ENCODE measurements around the gene KRTAP4-1.
"Not testable (repeated sequence)": the region's sequence is repeated elsewhere in the genome, so short reads cannot be mapped to it uniquely, and the experiment has no call there.

The KRTAP4-1 gene

GRCh38 chr17:41168121-41168520, 16.6 kb downstream of the KRTAP4-1 start, which contains the start of gene KRTAP4-3:
Gene KRTAP4-3, minus strand, starts transcription at chr17:41168221. Its CDS starts 49 bp downstream, at chr17:41168172.
- DNase-seq, result no peak

DNA sequence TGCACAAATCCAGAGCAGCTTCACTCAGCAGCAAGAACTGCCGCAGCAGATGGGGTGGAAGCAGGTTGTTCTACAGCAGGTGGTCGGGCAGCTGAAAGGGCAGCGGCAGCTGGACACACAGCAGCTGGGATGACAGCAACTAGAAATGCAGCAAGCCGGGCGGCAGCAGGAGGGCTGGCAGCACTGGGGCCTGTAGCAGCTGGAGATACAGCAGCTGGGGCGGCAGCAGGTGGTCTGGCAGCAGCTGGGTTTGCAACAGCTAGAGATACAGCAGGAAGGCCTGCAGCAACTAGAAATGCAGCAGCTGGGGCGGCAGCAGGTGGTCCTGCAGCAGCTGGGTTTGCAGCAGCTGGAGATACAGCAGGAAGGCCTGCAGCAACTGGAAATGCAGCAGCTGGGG, 17.1 kb downstream of the KRTAP4-1 start:
- no peak for DNase-seq

DNA sequence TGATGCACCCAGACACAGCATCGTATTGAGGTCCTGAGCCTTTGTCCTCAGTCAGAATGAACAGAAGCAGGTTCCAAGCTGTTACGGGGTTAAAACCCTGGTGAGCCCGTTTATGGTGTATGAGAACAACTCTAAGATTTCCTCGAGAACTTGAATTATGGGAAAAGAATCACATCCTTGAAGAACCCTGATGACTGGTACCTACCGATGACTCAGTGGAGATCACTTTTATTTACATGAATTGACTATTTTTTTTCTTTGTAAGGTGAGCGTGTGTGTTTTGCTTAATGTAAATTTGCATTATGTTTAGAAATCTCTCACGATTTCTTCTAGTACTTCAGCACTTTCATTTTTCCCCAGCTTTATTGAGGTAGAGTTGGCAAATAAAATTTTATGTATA, 20.9 kb downstream of the KRTAP4-1 start:
- DNase-seq, result no peak

DNA sequence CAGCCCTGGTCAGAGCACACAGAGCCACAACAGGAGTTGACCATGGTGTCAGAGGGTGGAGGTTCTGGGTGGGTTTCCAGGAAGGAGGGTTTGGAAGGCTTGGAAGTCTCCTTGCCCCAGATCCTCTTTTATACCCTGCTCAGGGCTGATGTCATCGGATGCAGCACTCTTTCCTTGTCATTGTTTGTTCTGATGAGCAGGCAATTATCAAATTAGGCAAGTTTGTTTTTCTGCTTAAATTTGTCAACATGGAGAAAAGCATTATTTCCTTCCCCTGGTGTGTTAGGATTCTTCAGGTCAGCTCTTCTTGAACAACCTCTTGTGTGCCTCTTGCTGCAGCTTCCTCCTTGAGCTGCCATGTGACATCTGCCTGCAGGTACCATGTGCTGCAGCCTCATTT, 24.1 kb downstream of the KRTAP4-1 start, which contains the start of gene KRTAP4-4:
KRTAP4-4 (minus strand) TSS at position 101 of the 400 bp plus-strand sequence; CDS start at position 44, 57 bp downstream.
- DNase-seq, result no peak

GRCh38 chr17:41160190-41160589, 24.5 kb downstream of the KRTAP4-1 start:
- not testable (repeated sequence) for DNase-seq

DNA sequence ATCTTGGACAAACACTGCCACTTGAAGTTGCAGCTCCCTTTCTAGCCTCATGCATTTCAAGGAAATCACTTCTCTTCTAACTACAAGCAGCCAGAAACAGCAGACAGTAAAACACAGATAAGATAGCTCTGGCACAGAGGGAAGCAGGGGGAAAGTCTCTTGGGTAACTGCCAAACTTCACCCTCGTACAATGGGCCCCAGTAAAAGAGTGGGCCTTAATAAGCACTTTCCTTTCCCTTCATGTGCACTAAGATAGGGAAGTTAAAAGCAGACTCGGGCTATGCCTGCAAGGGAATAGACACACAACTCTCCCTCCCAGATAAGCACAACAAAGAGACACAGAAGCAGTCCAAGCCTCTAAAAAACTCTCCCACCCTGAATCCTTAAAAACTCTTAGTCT, 30.9 kb downstream of the KRTAP4-1 start:
- DNase-seq, result no peak

GRCh38 chr17:41151525-41151924, 33.2 kb downstream of the KRTAP4-1 start:
- DNase-seq, result no peak

- no peak for DNase-seq
These were observed 34.7 kb downstream of the KRTAP4-1 start for GRCh38 chr17:41150026-41150425.

GRCh38 chr17:41149652-41149985, 35.1 kb downstream of the KRTAP4-1 start, which contains the start of gene KRTAP4-5:
Gene KRTAP4-5, minus strand, starts transcription at chr17:41149825. Its CDS starts 58 bp downstream, at chr17:41149767.
- no peak for DNase-seq

GRCh38 chr17:41148971-41149651, 35.6 kb downstream of the KRTAP4-1 start:
- not testable (repeated sequence) for DNase-seq

- DNase-seq, result no peak
These were observed 37.0 kb downstream of the KRTAP4-1 start for GRCh38 chr17:41147531-41148204.

GRCh38 chr17:41145261-41145660, 39.5 kb downstream of the KRTAP4-1 start:
- no peak for DNase-seq

DNA sequence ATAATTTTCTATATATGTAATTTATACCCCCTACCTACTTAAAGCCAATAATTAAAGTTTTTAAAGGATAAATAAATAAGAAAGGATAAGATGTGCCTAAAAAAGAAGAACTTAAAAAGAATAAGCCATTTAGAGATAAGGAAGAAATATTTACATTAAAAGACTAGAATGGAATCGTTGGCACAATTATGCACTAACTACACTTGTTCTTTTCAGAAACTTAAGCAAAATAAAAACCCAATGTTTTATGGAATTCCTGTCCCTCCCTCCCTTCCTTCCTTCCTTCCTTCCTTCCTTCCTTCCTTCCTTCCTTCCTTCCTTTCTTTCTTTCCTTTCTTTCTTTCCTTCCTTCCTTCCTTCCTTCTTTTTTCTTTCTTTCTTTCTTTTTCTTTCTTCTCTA, 39.9 kb downstream of the KRTAP4-1 start:
- DNase-seq, result no peak

GRCh38 chr17:41141361-41141760, 43.4 kb downstream of the KRTAP4-1 start:
- DNase-seq, result no peak

GRCh38 chr17:41140360-41141131, 44.2 kb downstream of the KRTAP4-1 start, which contains the start of gene KRTAP4-6:
Gene KRTAP4-6, minus strand, starts transcription at chr17:41140544. Its CDS starts 57 bp downstream, at chr17:41140487.
- no peak for DNase-seq

DNA sequence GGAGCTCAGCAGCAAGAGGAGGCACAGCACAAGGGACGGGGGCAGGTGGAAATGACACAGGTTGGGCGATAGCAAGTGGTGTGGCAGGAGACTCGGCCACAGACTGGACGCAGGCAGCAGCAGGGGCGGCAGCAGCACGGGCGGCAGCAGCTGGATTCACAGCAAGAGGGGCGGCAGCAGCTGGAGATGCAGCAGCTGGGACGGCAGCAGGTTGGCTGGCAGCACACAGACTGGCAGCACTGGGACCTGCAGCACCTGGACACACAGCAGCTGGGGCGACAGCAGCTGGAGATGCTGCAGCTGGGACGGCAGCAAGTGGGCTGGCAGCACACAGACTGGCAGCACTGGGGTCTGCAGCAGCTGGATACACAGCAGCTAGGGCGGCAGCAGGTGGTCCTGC, 44.8 kb downstream of the KRTAP4-1 start:
- not testable (repeated sequence) for DNase-seq
